ENCODE measurements around the gene TBXA2R.

- TF ChIP-seq CTCF (conservative IDR thresholded peaks at IDR 0.05; ENCODE audit: low read depth in 2 of 2) (no peak), CREB1 (CRISPR knock-in tag; IDR thresholded peaks at IDR 0.05; ENCODE audit: low read depth) (no peak), EZH2phosphoT487 (IDR thresholded peaks at IDR 0.05; ENCODE audit: unreplicated experiment) (no peak), JUNB (IDR thresholded peaks at IDR 0.05; ENCODE audit: unreplicated experiment) (no peak), POLR2AphosphoS5 (IDR thresholded peaks at IDR 0.05; ENCODE audit: low read depth) (no peak), STAT1 (IDR thresholded peaks at IDR 0.05; ENCODE audit: unreplicated experiment) (no peak), EZH2 (IDR thresholded peaks at IDR 0.05; ENCODE audit: low read depth, unreplicated experiment) (no peak), ETS1 (IDR thresholded peaks at IDR 0.05) (no peak), REST (IDR thresholded peaks at IDR 0.05; ENCODE audit: unreplicated experiment) (no peak), ZNF331 (CRISPR knock-in tag; IDR thresholded peaks at IDR 0.05; ENCODE audit: low read depth) (no peak), NANOG (IDR thresholded peaks at IDR 0.05; ENCODE audit: borderline replicate concordance) (no peak)
These were observed 46.6 kb upstream of the TBXA2R start for GRCh38 chr19:3653081-3653795.

Data from GM23338 (cell line).